Breast epithelium (tissue), 3 donors: ENCODE measurements around the gene AGAP1.

Experiments used
- POLR2A ChIP-seq: fragments of 450-650 bp; IDR thresholded peaks from one replicate; pipeline ENCODE4 v1.6.1; 2016; ENCODE audit warnings: antibody characterized with exemption, mild to moderate bottlenecking, moderate library complexity
- POLR2AphosphoS5 ChIP-seq, 3 donors: sonication (generic); formaldehyde crosslinking; IDR thresholded peaks; one replicate each; pipeline ENCODE4 v1.6.1; 2017; ENCODE audit warnings: antibody characterized with exemption in 3 of 3
- TF ChIP-seq, protein P1 (sequence below), 3 donors: fragments of 450-650 bp; IDR thresholded peaks; one replicate each; pipeline ENCODE4 v1.5.1; 2016 to 2017; ENCODE audit warnings: antibody characterized with exemption in 3 of 3, mild to moderate bottlenecking in 3 of 3, moderate library complexity in 3 of 3

DNA sequence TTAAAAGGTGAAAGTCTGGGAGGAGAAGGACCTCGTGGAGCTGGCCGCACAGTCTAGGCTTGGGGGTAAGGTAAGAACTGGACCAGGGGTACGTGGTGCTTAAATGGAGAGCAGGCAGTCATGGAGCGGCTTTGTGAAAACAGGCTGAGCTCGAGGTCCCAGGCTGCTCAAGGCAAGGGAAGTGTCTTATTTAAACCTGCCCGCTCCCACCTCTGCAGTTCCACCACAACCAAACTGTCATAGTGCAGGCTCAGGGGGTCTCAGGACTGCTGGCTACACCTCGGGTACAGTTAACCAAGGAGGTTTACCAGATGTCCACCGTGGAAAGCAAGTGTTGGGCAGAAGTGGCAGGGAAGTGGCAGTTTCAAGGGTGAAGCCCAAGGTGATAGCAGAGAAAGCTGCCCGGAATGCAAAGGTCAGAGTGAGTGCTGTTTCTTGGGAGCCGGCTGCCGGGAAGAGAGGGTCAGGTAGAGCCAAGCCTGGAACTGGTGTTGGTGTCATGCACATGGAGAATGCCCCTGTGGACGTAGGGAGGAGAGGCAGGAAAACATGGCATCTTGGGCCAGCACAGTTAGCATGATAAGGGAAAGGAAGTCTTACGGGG, 471.0 kb downstream of the AGAP1 start:
- TF ChIP-seq, protein P1, sequence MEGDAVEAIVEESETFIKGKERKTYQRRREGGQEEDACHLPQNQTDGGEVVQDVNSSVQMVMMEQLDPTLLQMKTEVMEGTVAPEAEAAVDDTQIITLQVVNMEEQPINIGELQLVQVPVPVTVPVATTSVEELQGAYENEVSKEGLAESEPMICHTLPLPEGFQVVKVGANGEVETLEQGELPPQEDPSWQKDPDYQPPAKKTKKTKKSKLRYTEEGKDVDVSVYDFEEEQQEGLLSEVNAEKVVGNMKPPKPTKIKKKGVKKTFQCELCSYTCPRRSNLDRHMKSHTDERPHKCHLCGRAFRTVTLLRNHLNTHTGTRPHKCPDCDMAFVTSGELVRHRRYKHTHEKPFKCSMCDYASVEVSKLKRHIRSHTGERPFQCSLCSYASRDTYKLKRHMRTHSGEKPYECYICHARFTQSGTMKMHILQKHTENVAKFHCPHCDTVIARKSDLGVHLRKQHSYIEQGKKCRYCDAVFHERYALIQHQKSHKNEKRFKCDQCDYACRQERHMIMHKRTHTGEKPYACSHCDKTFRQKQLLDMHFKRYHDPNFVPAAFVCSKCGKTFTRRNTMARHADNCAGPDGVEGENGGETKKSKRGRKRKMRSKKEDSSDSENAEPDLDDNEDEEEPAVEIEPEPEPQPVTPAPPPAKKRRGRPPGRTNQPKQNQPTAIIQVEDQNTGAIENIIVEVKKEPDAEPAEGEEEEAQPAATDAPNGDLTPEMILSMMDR (IDR thresholded peaks at IDR 0.05) = no peak
- no peak for TF ChIP-seq POLR2A
- no peak for TF ChIP-seq POLR2AphosphoS5 (IDR thresholded peaks at IDR 0.05)
